GM18511 (cell line): Measurements from ENCODE around the gene ZNF486.
"Not testable (repeated sequence)": the region's sequence is repeated elsewhere in the genome, so short reads cannot be mapped to it uniquely, and the experiment has no call there.

Experiments used
- ATAC-seq: cut with Tn5 transposase; IDR thresholded peaks from one replicate; pipeline ENCODE4 v1.9.1; 2021; ENCODE audit warnings: mild to moderate bottlenecking, moderate library complexity; ENCODE audit not compliant: unreplicated experiment

Gene ZNF486

DNA sequence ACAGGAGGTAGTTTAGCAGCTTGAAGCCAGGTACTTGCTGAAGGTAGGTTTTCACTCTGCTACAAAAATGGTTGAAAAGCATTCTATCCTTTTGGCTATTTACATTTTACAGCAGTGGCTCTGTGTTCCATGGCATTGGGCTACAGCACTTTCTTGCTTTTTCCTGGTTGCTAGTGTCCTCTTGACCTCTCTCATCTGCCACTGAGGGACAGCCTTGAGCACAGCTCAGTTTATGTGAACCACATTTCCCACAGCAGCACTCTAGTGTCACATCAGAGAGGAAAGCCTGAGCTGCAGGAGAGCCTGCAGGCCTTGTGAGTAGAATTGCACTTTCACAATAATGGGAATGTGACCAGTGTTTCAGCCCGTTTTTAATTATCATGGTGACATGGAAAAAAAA lies 54.6 kb downstream of the ZNF486 start:
- not testable (repeated sequence) for ATAC-seq

DNA sequence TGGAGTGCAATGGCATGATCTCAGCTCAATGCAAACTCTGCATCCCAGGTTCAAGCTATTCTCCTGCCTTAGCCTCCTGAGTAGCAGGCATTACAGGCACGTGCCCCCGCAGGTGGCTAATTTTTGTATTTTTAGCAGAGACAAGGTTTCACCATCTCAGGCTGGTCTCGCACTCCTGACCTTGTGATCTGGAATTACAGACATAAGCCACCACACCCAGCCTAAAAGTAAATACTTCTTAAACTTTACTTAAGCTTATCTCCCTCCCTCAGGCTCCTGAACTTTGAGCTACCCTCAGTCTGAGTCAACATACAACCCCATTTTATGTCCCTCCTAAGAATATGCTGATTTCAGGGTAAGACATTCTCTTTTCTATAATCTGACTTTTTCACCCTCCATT lies 66.1 kb downstream of the ZNF486 start:
- ATAC-seq: no peak

DNA sequence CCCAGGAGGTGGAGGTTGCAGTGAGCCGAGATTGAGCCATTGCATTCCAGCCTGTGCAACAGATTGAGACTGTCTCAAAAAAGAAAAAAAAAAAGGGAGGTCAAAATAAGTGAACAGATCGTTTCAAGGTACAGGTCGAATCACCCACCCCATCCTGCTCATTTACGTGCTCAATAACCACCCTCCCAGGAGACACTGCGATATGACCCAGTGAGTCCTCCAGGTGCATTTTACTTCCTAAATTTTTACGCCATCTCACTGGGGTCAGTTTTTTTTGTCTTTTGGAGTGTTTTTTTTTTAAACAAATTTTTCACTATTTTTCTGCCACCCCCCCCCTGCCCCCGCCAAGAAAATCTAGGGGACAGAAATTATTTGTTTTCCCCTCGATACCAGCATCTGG lies 68.1 kb downstream of the ZNF486 start:
- ATAC-seq: no peak

DNA sequence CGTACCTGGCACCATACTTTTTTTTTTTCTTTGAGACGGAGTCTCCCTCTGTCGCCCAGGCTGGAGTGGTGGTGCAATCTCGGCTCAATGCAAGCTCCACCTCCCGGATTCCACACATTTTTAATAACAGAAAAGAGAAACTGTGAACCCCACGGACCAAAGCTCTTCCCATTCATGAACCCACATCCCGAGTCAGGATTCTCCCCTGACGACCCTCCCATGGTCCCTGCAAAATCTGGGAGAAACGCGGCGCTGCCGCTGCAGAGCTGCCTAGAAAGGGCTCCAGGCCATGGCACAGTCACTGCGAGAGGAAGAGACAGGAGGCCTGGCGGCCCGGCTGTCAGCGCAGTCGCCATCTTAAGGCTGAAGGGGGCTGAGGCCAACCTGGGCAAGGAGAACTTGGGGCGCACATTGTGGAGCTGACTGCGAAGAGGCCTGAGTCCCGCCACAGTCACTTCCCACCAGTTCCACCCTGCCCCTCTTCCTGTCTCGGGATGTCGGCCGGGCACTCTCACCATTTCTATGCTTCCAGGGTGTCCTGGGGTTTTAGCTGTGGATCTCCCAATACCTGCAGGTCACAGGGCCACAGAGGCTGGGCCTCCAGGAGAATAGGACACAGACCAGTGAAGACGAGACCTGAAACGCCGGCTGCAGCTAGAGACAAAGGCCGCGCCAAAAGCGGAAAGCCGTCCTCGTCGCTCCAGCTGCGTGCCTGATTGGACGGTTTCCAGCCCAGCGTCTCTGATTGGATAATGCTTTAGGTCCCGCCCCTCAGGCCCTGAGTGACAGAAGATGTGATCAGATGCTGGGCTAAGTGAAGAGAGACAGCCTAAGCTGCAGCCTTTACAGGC lies 71.0 kb downstream of the ZNF486 start:
- ATAC-seq: peak; percentile 79

DNA sequence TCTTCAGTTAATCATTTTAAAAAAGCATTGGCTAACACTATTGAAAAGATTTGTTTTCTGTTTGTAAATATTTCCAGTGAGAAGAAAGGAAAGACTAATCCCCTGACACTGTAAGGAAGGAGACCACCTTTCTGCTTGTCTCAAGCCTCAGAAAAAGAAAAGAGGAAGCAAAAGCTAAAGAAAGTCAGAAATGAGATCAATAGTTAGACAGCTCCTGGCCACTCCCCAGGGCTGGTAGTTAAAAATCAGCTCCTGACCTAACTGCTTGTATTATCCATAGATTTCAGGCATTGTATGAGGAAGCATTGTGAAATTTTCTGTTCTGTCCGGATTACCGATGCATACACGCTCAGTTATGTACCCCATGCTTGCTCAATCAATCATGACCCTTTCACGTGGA lies 76.6 kb downstream of the ZNF486 start:
- ATAC-seq: no peak

DNA sequence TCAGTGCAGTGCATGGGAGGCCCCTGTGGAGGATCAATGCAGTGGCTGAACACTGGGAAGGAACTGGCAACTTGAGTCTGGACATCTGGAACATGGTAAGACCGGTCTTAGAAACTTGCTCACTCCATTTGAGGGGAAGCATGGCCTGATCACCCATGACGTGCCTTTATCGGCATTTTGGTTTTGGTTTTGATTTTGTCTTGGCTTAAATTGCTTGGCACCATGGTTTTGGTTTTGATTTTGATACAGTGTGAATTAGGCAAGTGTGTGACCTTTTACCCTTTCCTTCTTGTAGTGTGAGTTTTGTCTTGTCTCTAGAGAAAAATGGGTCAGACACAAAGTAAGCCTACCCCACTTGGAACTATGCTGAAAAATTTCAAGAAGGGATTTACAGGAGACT lies 77.3 kb downstream of the ZNF486 start:
- no peak for ATAC-seq

DNA sequence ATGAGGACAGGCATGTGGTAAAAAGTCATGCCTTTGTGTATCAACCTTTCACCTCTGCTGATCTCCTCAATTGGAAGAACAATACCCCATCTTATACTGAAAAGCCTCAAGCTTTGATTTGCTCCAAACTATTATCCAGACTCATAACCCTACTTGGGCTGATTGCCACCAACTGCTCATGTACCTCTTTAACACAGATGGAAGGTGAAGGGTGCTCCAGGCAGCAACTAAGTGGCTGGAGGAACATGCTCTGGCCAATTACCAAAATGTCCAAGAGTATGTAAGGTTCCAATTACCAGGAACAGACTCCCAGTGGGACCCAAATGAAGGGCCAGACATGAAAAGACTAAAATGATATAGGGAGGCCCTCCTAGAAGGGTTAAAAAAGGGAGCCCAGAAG lies 78.3 kb downstream of the ZNF486 start:
- no peak for ATAC-seq

DNA sequence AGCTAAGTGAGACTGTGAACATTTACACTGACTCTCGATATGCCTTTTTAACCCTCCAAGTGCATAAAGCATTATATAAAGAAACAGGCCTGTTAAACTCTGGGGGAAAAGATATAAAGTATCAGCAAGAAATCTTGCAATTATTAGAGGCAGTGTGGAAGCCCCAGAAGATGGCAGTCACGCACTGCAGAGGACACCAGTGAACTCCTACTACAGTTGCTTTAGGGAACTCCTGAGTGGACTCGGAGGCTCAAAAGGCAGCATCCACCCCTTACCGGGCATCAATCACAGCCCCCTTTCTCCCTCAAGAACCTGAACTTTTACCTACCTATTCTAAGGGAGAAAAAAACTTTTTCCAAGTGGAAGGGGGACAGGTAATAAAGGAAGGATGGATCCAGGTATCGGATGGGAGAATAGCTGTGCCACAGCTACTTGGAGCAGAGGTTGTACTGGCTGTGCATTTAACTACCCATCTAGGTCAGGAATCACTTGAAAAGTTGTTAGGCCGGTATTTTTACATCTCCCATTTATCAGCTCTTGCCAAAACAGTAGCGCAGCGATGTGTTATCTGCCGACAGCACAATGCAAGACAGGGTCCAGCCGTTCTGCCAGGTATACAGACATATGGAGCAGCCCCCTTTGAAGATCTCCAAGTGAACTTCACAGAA lies 80.1 kb downstream of the ZNF486 start:
- no peak for ATAC-seq

DNA sequence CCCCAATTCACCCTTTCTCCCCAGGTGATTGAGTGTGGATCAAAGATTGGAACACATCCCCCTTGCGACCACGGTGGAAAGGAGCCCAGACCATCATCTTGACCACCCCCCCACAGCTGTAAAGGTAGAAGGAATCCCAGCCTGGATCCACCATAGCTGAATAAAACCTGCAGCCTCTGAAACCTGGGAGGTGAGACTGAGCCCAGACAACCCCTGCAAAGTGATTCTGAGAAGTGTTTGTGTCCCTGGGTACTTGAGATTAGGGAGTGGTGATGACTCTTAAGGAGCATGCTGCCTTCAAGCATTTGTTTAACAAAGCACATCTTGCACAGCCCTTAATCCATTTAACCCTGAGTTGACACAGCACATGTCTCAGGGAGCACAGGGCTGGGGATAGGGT lies 81.2 kb downstream of the ZNF486 start:
- ATAC-seq: not testable (repeated sequence)
